HG02973 (cell line): Measurements from ENCODE around the gene PGBD5.

Experiments
- ATAC-seq: cut with Tn5 transposase; IDR thresholded peaks from one replicate; pipeline ENCODE4 v1.9.1; 2021; ENCODE audit warnings: moderate library complexity; ENCODE audit not compliant: unreplicated experiment

Gene PGBD5

DNA sequence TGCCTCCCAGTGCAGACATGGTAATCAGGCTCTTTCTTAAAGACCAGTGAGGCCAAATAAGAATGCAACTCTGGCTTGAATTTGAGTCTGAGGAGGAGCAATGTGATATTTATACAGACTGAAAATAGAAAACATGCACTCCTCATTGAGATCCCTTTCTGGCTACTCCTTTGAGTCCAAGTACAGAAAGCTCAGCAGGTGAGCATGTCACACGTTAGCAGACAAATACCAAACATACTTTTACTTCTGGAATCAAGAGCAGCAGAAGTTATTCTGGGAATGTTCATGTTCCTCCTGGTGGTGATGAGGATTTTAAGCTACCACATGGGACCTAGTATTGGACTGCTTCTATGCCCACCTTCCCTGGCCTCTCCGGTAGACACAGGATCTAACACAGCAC is 48.3 kb downstream of the PGBD5 start:
- no peak for ATAC-seq

GRCh38 chr1:230377324-230377723 is 48.8 kb downstream of the PGBD5 start:
- no peak for ATAC-seq

DNA sequence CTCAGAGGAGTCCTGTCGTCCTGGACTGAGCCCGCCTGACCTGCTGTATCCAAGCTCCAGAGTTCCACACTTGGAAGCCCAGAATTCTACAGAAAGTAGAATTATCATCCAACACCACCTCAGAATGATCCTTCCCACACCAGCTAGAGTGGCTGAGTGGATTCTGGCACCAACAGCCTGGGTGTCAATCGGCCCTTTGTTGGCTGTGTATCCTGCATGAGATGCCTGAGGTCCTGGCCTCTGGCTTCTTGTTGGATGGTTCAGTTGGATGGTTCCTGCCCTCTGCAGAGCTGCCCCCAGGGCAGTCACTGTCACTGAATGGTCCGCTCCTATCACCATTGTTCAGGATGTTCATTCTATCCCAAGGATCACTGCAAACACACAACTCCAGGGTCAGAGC is 49.8 kb downstream of the PGBD5 start:
- ATAC-seq: no peak

- ATAC-seq: no peak
Measured at GRCh38 chr1:230375780-230376179, 50.4 kb downstream of the PGBD5 start.

DNA sequence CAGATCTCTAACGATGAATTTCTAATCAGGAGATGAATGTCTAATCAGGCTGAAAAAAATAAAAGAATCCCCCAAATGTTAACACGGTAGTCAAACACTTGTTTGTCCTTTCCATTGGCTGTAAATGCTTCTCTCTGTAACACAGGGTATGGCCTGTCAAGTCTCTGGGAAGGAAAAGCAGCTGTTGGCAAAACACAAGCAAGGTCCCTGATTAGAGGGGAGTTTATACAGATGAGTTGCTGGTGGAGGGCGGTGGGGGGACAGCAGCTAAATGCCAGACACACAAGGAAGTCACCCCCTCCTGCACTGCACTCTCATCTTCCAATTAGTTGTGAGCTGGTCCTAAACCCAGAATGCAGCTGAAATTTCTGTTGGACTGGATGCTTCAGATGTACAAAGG is 51.0 kb downstream of the PGBD5 start:
- no peak for ATAC-seq

- ATAC-seq: no peak
Measured at GRCh38 chr1:230371923-230372703, 54.0 kb downstream of the PGBD5 start.

GRCh38 chr1:230370109-230370508 is 56.0 kb downstream of the PGBD5 start:
- ATAC-seq: no peak

- no peak for ATAC-seq
Measured at GRCh38 chr1:230368871-230369270, 57.3 kb downstream of the PGBD5 start.

DNA sequence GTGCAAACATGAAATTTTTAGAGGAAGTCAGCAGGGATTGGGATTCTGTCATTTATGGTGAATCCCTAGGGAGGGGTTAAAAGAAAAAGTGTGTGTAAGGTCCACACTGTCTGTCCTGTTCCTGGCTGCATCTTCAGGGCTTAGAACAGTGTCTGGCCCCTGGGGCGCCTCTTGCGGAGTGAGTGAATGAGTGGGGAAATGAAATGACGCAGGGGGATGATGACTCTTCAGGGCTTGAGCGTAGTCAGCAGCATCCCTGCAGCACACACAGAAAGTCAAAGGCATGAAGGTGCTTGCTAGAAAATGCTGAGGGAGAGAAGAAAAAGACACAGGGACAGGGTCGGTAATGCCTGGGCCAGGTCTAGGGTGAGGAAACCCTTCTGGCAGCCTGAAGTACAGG is 57.8 kb downstream of the PGBD5 start:
- ATAC-seq: no peak

GRCh38 chr1:230366504-230366915 is 59.6 kb downstream of the PGBD5 start:
- ATAC-seq: no peak

DNA sequence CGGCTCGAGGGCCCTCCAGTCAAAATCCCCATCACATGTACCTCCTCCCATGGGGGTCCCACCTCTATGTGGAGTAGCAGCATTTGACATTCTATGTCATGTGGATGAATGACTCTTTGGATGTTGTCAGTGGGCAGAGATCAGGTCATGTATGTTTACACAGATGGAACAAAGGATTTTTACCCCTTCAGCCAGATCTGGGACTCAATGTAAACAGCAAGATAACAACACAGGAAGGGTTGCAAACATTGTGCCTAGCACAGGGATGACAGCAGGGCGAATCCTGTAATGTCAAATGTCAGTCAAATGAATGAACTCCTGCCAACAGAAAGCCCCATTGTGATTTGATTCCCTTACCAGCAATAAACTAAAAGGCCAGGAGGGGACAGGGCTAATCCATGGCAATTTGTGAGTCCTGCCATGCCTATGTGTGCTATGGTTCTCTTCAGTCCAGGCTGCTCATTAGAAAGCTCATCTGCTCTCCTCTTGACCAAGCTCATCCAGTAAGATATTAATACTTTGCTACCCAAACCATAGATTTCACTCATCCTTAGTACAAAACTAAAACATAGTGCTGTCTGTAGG is 60.3 kb downstream of the PGBD5 start:
- no peak for ATAC-seq

DNA sequence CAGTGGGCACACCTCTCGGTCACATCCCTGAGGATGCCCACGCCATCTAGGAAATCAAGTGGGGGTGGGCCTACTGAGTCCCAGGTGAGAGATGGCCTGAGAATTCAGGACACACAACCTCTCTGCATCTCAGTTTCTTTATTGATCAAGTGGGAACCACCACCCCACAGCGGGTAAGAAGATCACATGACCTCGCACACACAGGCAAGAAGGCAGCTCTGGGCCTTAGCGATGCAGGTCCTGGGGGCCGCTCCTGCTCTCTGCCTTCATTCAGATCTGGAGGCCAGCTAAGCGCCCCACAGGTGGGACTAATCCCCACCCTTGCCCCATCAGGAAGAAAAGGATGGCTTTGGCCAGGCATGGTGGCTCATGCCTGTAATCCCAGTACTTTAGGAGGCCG is 63.2 kb downstream of the PGBD5 start:
- ATAC-seq: no peak

GRCh38 chr1:230361941-230362340 is 64.2 kb downstream of the PGBD5 start:
- ATAC-seq: no peak

DNA sequence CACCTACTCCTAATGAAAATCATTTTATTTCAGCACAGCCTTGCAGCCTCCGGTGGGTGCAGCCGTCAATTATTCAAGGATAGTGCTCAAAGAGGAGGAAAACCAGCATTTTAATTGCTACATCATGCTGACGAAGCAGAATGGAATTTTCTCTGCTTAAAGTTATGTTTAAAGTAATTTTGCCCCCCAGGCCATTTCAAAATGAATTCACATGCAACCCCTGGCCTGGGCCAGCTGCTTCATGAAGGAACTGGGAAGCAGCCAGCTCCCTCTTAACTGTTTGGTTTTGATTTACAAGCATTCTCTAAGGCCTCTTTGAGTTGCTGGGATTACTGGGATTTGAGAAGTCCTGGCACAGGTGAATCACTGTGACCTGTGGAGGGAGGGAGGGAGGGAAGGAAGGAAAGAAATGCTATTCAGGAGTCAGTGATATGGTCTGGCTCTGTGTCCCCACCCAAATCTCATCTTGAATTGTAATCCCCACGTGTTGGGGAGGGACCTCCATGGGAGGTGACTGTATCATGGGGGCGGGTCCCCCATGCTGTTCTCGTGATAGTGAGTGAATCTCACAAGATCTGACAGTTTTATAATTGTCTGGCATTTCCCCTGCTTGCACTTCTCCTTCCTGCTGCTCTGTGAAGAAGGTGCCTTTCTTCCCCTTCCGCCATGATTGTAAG is 66.0 kb downstream of the PGBD5 start:
- ATAC-seq: no peak

GRCh38 chr1:230356869-230357794 is 69.0 kb downstream of the PGBD5 start:
- ATAC-seq: no peak

DNA sequence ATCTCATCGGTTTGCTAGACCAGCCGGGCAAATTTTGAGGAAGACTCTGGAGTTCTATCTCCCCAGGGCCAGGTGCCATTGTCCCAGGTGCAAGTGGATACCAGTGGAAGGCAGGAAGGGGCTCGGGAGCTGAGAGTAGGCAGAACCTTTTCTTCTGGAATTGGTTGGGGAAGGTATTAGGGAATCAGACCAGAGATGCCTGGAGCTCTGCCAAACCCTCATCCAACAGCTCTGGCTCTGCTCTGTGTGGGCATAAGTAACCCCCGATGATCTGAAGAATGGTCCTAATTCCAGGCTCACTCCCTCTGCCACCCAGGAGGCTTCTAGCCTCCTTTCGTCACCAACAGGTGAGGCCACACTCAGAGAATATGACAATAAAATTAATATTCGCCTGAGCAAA is 69.9 kb downstream of the PGBD5 start:
- no peak for ATAC-seq

DNA sequence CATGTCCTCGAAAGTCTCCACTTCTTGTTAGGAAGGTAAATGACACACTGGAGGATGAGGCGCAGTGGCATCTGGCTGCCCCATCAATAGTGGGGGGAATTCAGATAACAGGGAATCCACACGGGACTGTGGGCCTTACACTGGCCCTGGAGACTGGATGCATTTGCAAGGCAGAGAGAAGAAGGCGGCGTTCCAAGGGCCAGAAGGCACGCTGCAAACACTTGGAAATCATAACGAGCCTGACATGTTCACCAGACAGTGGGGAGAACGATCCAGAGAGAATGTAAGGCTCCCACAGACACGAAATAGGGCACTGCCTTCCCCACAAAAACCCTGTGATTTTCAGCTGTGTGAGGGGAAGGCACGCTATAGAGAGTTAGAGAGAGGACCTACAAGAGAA is 70.5 kb downstream of the PGBD5 start:
- ATAC-seq: no peak

- ATAC-seq: no peak
Measured at GRCh38 chr1:230355128-230355527, 71.0 kb downstream of the PGBD5 start.

DNA sequence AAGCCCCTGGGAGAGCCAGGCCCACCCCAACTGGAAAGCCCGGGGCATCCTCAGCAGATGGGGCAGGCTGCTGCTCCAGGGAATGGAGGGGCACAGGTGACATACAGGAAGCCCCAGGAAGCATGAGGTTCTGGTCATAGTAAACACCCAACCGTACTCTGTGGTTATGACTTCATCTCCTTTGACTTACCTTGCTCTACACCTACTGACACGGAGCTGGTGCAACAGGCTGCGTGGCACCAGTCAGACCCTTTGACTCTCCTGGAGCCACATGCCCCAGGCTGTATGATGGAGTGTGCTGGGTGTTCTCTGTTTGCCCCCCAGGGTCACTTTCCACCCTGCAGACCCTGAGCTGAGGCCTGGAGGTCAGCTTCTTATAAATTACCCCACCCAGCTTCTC is 72.1 kb downstream of the PGBD5 start:
- ATAC-seq: no peak

DNA sequence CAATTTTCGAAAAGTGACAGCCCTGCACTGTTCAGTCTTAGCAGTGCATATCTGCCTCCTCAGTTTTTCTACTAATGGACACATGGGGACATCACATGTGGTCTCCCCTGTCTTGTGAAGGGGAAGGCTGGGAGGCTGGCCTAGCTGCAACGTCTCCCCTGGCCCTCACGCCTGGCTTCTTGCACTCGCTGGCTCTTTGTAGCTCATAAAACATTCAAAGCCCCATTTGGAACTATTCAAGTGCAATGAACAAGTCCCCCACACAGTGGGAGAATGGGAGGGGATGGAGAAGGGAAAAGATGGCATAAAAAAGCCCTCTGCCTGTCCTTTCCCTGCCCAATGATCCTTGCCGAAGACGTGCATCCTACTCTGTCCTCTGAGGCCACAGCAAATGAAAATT is 73.6 kb downstream of the PGBD5 start:
- ATAC-seq: no peak

- ATAC-seq: no peak
Measured at GRCh38 chr1:230351983-230352382, 74.1 kb downstream of the PGBD5 start.
